Fibroblast of skin of right biceps (primary cell): ENCODE data around the gene PEAK3.

ENCODE experiments used
- DNase-seq: peaks from one replicate; pipeline ENCODE4 v3.0.0-alpha.2; 2013

Gene PEAK3

DNA sequence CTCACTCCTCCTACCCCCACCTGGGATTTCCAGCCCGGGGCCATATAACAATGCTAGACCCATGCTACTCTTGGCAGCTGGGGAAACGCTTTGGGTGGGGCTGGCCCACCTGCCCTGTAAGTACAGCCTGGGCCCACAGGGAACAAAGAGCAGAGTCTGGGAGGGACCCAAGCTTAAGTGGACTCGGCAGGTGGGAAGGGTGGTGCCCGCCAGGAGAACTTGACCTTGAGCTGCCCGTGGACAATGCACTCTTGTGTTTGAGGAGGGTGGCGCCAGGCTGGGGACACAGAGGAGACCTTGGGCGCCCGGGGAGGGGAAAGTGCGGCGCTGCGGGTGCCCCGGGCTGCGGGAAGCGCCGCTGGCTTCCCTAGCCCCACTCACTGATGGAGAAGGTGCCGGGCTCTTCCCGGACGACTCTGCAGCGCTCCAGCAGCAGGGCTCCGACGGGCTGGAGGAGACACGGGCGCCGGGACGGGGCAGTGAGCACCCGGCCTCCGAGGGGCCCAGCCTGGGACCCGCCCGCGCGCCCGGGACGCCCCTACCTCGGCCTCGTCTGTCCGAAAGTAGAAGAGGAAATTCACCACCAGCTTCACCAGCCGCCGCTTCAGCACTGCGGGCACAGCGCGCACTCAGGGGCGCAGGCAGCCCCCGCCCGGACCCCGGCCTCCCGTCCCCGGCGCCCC is 46.5 kb downstream of the PEAK3 start:
- DNase-seq: no peak

DNA sequence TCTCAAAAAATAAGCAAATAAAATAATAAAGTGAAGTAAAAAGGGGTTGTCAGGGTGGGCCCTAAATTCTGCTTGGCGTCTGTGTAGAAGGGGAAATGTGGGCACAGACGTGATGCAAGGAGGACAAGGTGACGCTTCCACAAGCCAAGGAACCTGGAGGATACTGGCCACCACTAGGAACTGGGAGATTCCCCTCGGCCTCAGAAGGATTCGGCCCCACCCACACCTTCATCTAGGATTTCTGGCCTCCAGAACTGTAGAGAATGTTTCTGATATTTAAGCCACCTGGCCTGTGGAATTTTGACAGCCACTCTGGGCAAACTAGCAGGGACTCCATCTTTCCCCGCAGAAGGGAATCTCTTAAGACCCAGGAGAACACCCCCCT is 47.0 kb downstream of the PEAK3 start:
- no peak for DNase-seq

DNA sequence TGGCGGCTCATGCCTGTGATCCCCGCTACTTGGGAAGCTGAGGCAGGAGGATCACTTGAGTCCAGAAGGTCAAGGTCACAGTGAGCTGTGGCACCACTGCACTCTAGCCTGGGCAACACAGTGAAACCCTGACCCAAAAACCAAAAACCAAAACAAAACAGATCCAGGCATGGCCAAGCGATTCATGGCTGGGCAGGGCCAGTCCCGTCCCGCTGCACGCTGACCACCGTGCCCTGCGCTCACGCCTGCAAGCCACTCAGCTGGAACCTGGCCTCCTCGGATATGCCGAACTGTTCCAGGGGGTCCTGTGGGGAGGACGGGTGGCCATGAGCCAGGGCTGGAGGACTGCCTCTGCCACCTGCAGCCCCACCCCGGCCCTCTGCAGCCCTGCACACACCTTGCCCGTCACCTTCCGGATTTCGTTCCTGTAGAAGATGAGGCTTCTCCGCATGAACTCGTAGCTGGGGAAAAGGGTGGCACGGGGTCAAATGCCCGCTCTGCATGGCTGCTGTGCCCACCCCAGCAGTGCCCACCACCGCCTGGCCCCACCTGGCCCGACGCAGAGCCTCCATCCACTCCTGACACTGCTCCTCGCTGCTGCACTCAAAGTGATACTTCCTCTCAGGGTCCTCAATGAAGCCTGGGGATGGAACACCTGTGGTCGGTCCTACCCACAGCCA is 48.2 kb downstream of the PEAK3 start:
- DNase-seq: no peak

- no peak for DNase-seq
Observed at GRCh38 chr19:2232286-2233151, 49.5 kb downstream of the PEAK3 start.

- DNase-seq: no peak
Observed at GRCh38 chr19:2231621-2232221, 50.3 kb downstream of the PEAK3 start.

GRCh38 chr19:2230807-2231533 is 51.0 kb downstream of the PEAK3 start:
- no peak for DNase-seq

GRCh38 chr19:2230033-2230531 is 51.9 kb downstream of the PEAK3 start:
- DNase-seq: no peak

GRCh38 chr19:2229103-2230032 is 52.6 kb downstream of the PEAK3 start:
- DNase-seq: no peak

DNA sequence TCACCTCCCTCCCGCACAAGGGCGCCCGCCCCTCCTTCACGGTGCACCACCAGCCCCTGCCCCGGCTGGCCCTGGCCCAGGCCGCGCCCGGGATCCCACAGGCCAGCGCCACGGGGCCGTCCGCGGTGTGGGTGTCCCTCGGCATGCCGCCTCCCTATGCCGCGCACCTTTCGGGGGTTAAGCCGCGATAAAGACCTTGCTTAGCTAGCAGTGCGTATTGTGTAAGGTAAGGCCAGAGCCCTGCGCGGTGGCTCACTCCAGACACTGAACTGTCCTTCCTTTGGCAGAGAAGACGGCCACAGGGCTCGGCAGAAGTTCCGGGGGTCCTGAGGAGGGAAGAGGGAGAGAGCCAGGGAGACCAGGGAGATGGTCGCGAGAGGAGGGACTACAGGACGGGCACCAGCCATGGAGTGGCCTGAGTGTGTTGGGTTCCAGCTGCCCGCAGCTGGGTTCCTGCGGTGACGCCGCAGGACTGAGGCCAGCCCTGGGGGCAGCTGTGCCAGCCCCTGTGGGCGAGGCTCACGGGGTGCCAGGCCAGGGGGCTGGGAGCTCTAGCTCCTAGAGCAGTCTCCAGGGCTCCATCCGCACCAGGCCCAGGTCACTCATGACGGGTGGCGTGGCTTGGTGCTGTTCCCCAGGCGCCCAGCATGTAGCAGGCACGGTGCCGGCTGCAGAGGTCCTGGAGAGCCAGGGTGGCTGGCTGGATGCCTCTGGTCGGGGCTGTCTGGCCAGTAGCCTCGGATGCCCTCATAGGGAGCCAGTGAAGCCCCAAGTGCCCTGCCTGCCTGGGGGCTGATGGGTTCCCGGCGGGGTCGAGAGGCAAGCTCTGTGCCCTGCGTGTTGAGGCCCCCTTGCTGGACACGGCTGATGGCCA is 53.6 kb downstream of the PEAK3 start:
- no peak for DNase-seq

DNA sequence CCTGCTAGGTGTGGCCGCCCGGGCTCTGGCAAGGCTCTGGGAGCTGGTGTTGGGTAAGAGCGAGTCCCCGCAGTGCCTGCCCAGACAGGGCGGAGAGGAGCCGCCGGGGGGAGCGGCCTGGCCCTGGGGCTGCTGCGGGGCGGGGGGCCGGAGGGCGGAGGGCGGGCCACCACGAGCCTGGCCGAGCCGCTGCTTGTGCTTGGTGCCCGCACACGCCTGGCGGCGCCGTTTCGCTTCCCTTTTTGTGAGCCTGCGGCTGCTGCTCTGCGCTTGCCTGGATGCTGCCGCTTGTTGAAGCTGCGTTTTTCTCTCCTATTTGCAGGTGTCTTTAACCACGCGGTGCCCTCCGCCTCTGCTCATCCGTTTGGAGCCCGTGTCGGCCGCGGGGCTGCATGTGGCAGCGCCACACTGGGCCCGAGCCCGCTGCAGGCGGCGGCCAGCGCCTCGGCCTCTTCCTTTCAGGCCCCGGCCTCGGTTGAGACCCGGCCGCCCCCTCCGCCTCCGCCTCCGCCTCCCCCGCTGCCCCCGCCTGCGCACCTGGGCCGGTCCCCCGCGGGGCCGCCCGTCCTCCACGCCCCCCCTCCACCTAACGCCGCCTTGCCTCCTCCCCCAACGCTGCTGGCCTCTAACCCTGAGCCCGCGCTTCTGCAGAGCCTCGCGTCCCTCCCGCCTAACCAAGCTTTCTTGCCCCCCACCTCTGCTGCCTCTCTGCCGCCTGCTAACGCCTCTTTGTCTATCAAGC is 54.4 kb downstream of the PEAK3 start:
- DNase-seq: no peak

DNA sequence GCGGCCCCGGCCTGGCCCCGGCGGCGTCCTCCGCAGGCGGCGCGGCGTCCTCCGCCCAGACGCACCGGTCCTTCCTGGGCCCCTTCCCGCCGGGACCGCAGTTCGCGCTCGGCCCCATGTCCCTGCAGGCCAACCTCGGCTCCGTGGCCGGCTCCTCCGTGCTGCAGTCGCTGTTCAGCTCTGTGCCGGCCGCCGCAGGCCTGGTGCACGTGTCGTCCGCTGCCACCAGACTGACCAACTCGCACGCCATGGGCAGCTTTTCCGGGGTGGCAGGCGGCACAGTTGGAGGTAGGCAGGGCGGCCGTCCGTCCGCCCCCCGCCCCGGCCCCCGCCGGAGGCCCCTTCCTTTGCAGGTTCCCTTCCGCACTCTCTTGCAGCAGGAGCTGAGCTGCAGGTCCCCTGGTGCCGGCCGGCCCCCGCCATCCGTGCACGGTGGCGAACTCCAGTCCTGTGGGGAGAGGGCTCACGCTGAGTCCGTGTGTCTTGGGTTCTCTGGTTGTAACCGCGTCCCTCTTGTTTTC is 55.1 kb downstream of the PEAK3 start:
- no peak for DNase-seq

DNA sequence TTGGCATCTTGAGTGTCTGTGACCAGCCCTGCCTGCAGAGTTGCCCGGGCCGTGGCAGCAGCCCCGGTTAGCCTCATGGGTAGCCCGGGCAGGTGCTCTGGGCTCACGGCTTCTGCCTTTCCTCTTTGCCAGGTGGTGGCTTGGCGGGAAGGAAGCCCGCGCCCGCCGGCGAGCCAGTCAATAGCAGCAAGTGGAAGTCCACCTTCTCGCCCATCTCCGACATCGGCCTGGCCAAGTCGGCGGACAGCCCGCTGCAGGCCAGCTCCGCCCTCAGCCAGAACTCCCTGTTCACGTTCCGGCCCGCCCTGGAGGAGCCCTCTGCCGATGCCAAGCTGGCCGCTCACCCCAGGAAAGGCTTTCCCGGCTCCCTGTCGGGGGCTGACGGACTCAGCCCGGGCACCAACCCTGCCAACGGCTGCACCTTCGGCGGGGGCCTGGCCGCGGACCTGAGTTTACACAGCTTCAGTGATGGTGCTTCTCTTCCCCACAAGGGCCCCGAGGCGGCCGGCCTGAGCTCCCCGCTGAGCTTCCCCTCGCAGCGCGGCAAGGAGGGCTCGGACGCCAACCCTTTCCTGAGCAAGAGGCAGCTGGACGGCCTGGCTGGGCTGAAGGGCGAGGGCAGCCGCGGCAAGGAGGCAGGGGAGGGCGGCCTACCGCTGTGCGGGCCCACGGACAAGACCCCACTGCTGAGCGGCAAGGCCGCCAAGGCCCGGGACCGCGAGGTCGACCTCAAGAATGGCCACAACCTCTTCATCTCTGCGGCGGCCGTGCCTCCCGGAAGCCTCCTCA is 55.7 kb downstream of the PEAK3 start:
- no peak for DNase-seq

GRCh38 chr19:2225415-2226050 is 56.4 kb downstream of the PEAK3 start:
- no peak for DNase-seq

DNA sequence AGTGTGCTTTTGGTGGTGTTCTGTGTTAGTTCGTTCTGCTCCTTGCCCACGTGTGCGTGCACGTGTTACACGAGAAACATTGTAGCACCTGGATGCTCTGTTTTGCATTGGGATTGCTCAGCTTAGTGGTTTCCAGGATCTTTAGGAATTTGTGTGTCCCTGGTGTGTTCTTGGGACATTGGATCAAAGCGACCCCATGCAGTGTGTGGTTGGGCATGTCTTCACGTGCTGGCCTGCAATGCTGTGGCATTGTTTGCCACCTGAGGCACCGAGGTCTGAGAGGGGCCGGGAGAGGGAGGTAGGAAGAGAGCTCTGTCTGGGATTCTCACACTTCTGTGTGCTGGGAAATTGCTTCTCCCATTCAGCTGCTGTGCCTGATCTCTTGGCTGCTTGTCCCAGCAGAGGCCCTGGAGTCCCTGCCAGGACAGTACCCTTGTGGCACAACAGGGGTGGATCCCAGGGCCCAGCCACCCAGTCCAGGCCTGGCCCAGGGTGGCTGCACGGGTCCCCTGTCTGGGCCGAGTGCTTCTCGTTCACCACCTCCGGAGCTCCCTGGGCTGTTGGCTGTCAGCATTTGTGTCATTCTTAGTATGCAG is 57.1 kb downstream of the PEAK3 start:
- no peak for DNase-seq
